ENCODE results near the gene BRSK2.

Gene BRSK2

DNA sequence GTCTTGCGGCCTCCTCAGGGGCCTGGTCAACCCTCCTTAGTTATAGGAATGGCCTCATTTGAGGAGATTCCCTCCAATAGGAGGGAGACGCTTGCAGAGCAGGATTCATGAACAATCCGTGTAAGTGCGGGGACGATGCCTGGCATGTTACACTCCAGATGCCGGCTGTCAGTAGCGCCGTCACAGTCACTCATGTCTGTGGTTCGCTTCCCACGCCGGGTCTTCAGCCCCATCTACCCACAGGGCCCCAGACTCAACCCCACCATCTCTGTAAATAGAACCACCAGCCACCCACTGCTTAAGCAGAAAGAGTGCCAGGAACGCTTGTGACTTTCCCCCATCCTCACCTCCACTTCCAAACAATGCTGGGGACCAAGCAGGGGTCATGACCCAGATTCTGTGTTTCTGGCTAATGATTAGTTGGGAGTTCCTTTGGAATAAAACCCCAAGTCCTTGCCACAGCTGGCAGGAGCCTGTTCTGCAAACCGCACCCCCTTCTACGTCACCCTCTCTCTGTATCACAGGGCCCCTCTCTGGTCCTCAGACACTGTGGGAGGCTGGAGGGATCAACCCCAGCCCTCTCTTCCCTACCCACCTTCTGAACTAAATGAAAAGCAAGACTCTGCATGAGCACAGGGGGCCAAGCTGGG, 41.5 kb upstream of the BRSK2 start:
- no peak overlapping the region for H2BK15ac ChIP-seq (replicated peaks; ENCODE audit: low read depth)

GRCh38 chr11:1348796-1349326, 40.9 kb upstream of the BRSK2 start:
- no peak overlapping the region for H3K18ac ChIP-seq (ENCODE audit: low read length)
- no peak overlapping the region for H4K8ac ChIP-seq (ENCODE audit: low read depth, low read length)
- DNase-seq, result no peak
- no peak overlapping the region for H2BK120ac ChIP-seq (ENCODE audit: low read depth, low read length)
- no peaks in the 10 kb centered on the region for H3K79me1 ChIP-seq (ENCODE audit: low read length)
- no peak overlapping the region for H3K27ac ChIP-seq (ENCODE audit: low read depth, low read length)
- no peaks in the 10 kb centered on the region for H3K79me2 ChIP-seq (ENCODE audit: control insufficient read depth, insufficient read depth, low read length)
- H3K9ac ChIP-seq (ENCODE audit: low read length), result no peak overlapping the region
- no peaks in the 10 kb centered on the region for H3K4me1 ChIP-seq (ENCODE audit: control insufficient read depth, low read depth, low read length)
- no peak overlapping the region for H3K4me3 ChIP-seq (ENCODE audit: low read length)
- H3K27me3 ChIP-seq (ENCODE audit: insufficient read depth, low read length, poor library complexity), result no peaks in the 10 kb centered on the region
- H3K23ac ChIP-seq (ENCODE audit: low read length), result no peak overlapping the region
- H3K4ac ChIP-seq (ENCODE audit: low read depth, low read length), result no peak overlapping the region
- H3K56ac ChIP-seq (ENCODE audit: low read length), result no peak overlapping the region
- no CpG with 5 or more reads among the region's 25 CpGs for WGBS (ENCODE audit: extremely low coverage, insufficient coverage, low lambda C conversion rate)
- H3K4me2 ChIP-seq (ENCODE audit: low read length), result no peak overlapping the region
- H2BK15ac ChIP-seq (replicated peaks; ENCODE audit: low read depth), result no peak overlapping the region
- H2BK5ac ChIP-seq (ENCODE audit: low read length), result no peak overlapping the region
- H2AK5ac ChIP-seq (ENCODE audit: low read length), result no peak overlapping the region
- H4K5ac ChIP-seq (ENCODE audit: low read length), result no peak overlapping the region
- H3K36me3 ChIP-seq (ENCODE audit: control insufficient read depth, insufficient read depth, low read length), result no peaks in the 10 kb centered on the region

More for the DNA sequence above, 41.5 kb upstream of the BRSK2 start:
- no peak overlapping the region for H3K56ac ChIP-seq (ENCODE audit: low read length)
- no peak overlapping the region for H2AK5ac ChIP-seq (ENCODE audit: low read length)
- H3K4ac ChIP-seq (ENCODE audit: low read depth, low read length), result no peak overlapping the region
- H3K4me3 ChIP-seq (ENCODE audit: low read length), result no peak overlapping the region
- H4K8ac ChIP-seq (ENCODE audit: low read depth, low read length), result no peak overlapping the region
- H3K36me3 ChIP-seq (ENCODE audit: control insufficient read depth, insufficient read depth, low read length), result no peaks in the 10 kb centered on the region
- H4K5ac ChIP-seq (ENCODE audit: low read length), result no peak overlapping the region
- H3K27me3 ChIP-seq (ENCODE audit: insufficient read depth, low read length, poor library complexity), result no peaks in the 10 kb centered on the region
- H3K9ac ChIP-seq (ENCODE audit: low read length), result no peak overlapping the region
- H3K27ac ChIP-seq (ENCODE audit: low read depth, low read length), result no peak overlapping the region
- H3K23ac ChIP-seq (ENCODE audit: low read length), result no peak overlapping the region
- no peak overlapping the region for H3K4me2 ChIP-seq (ENCODE audit: low read length)
- H2BK120ac ChIP-seq (ENCODE audit: low read depth, low read length), result no peak overlapping the region
- no CpG with 5 or more reads among the region's 14 CpGs for WGBS (ENCODE audit: extremely low coverage, insufficient coverage, low lambda C conversion rate)
- no peak overlapping the region for H3K18ac ChIP-seq (ENCODE audit: low read length)
- H3K79me2 ChIP-seq (ENCODE audit: control insufficient read depth, insufficient read depth, low read length), result no peaks in the 10 kb centered on the region
- no peak overlapping the region for H2BK5ac ChIP-seq (ENCODE audit: low read length)
- H3K4me1 ChIP-seq (ENCODE audit: control insufficient read depth, low read depth, low read length), result no peaks in the 10 kb centered on the region
- DNase-seq, result no peak
- no peaks in the 10 kb centered on the region for H3K79me1 ChIP-seq (ENCODE audit: low read length)

GRCh38 chr11:1349327-1350041, 40.2 kb upstream of the BRSK2 start:
- Histone ChIP-seq H3K56ac (ENCODE audit: low read length) (no peak overlapping the region), H3K23ac (ENCODE audit: low read length) (no peak overlapping the region), H3K36me3 (ENCODE audit: control insufficient read depth, insufficient read depth, low read length) (no peaks in the 10 kb centered on the region), H3K4me2 (ENCODE audit: low read length) (no peak overlapping the region), H3K27me3 (ENCODE audit: insufficient read depth, low read length, poor library complexity) (no peaks in the 10 kb centered on the region), H3K79me2 (ENCODE audit: control insufficient read depth, insufficient read depth, low read length) (no peaks in the 10 kb centered on the region), H2AK5ac (ENCODE audit: low read length) (no peak overlapping the region), H3K4ac (ENCODE audit: low read depth, low read length) (no peak overlapping the region), H2BK5ac (ENCODE audit: low read length) (no peak overlapping the region), H3K18ac (ENCODE audit: low read length) (no peak overlapping the region), H3K4me1 (ENCODE audit: control insufficient read depth, low read depth, low read length) (no peaks in the 10 kb centered on the region), H3K9ac (ENCODE audit: low read length) (no peak overlapping the region), H2BK15ac (replicated peaks; ENCODE audit: low read depth) (no peak overlapping the region), H3K4me3 (ENCODE audit: low read length) (no peak overlapping the region), H3K27ac (ENCODE audit: low read depth, low read length) (no peak overlapping the region), H3K79me1 (ENCODE audit: low read length) (no peaks in the 10 kb centered on the region), H4K5ac (ENCODE audit: low read length) (no peak overlapping the region), H2BK120ac (ENCODE audit: low read depth, low read length) (no peak overlapping the region), H4K8ac (ENCODE audit: low read depth, low read length) (no peak overlapping the region)
- no peak for DNase-seq
- WGBS (ENCODE audit: extremely low coverage, insufficient coverage, low lambda C conversion rate), result no CpG with 5 or more reads among the region's 29 CpGs

GRCh38 chr11:1350086-1350725, 39.5 kb upstream of the BRSK2 start:
- no peaks in the 10 kb centered on the region for H3K27me3 ChIP-seq (ENCODE audit: insufficient read depth, low read length, poor library complexity)
- H3K36me3 ChIP-seq (ENCODE audit: control insufficient read depth, insufficient read depth, low read length), result no peaks in the 10 kb centered on the region
- H3K18ac ChIP-seq (ENCODE audit: low read length), result no peak overlapping the region
- no peak overlapping the region for H4K5ac ChIP-seq (ENCODE audit: low read length)
- H3K79me2 ChIP-seq (ENCODE audit: control insufficient read depth, insufficient read depth, low read length), result no peaks in the 10 kb centered on the region
- no peak overlapping the region for H3K9ac ChIP-seq (ENCODE audit: low read length)
- H4K8ac ChIP-seq (ENCODE audit: low read depth, low read length), result no peak overlapping the region
- no peak for DNase-seq
- no peaks in the 10 kb centered on the region for H3K79me1 ChIP-seq (ENCODE audit: low read length)
- WGBS (ENCODE audit: extremely low coverage, insufficient coverage, low lambda C conversion rate), result no CpG with 5 or more reads among the region's 22 CpGs
- H3K27ac ChIP-seq (ENCODE audit: low read depth, low read length), result no peak overlapping the region
- H3K4me2 ChIP-seq (ENCODE audit: low read length), result no peak overlapping the region
- H2BK15ac ChIP-seq (replicated peaks; ENCODE audit: low read depth), result no peak overlapping the region
- no peak overlapping the region for H2BK5ac ChIP-seq (ENCODE audit: low read length)
- H2AK5ac ChIP-seq (ENCODE audit: low read length), result no peak overlapping the region
- no peak overlapping the region for H3K56ac ChIP-seq (ENCODE audit: low read length)
- H3K23ac ChIP-seq (ENCODE audit: low read length), result no peak overlapping the region
- H3K4me1 ChIP-seq (ENCODE audit: control insufficient read depth, low read depth, low read length), result no peaks in the 10 kb centered on the region
- H3K4me3 ChIP-seq (ENCODE audit: low read length), result no peak overlapping the region
- H2BK120ac ChIP-seq (ENCODE audit: low read depth, low read length), result no peak overlapping the region
- no peak overlapping the region for H3K4ac ChIP-seq (ENCODE audit: low read depth, low read length)

DNA sequence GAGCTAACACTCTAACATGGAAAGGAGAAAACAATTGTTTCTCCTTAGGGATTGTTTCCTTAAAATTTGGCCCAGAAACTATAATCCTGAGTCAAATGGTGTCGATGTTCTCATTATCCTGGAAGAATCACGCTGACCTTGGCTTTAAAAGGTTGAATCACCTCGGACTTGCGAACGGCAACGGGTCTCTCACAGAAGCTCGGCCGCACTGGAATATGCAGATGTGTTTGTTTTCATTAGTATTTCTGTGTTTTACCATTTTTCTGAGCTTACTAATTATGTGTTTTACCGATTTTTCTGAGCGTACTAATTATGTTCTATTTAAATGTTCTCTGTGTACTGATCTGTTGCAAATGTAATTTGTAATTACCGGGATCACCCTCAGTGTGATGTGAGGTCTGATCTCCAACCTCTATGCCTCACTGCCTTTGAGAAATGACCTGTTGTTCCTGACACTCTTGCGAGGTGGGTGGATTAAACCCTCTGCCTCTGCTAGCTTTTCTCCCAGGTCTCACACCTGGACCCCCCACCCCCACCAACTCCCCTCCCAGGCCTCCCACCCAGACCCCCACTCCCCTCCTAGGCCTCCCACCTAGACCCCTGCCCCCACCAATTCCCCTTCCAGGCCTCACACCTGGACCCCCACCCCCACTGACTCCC, 38.3 kb upstream of the BRSK2 start:
- Histone ChIP-seq H3K4ac (ENCODE audit: low read depth, low read length) (no peak overlapping the region), H3K27me3 (ENCODE audit: insufficient read depth, low read length, poor library complexity) (no peaks in the 10 kb centered on the region), H3K79me1 (ENCODE audit: low read length) (no peaks in the 10 kb centered on the region), H2AK5ac (ENCODE audit: low read length) (no peak overlapping the region), H3K18ac (ENCODE audit: low read length) (no peak overlapping the region), H3K4me3 (ENCODE audit: low read length) (no peak overlapping the region), H3K23ac (ENCODE audit: low read length) (no peak overlapping the region), H3K36me3 (ENCODE audit: control insufficient read depth, insufficient read depth, low read length) (no peaks in the 10 kb centered on the region), H3K9ac (ENCODE audit: low read length) (no peak overlapping the region), H2BK15ac (replicated peaks; ENCODE audit: low read depth) (no peak overlapping the region), H3K27ac (ENCODE audit: low read depth, low read length) (no peak overlapping the region), H3K4me1 (ENCODE audit: control insufficient read depth, low read depth, low read length) (no peaks in the 10 kb centered on the region), H2BK120ac (ENCODE audit: low read depth, low read length) (no peak overlapping the region), H3K56ac (ENCODE audit: low read length) (no peak overlapping the region), H3K79me2 (ENCODE audit: control insufficient read depth, insufficient read depth, low read length) (no peaks in the 10 kb centered on the region), H2BK5ac (ENCODE audit: low read length) (no peak overlapping the region), H4K5ac (ENCODE audit: low read length) (no peak overlapping the region), H4K8ac (ENCODE audit: low read depth, low read length) (no peak overlapping the region), H3K4me2 (ENCODE audit: low read length) (no peak overlapping the region)
- DNase-seq, result peak; percentile 91
- no CpG with 5 or more reads among the region's 12 CpGs for WGBS (ENCODE audit: extremely low coverage, insufficient coverage, low lambda C conversion rate)

All from mesendoderm (in vitro differentiated cells).